ENCODE results near the gene DAB1. TPM values are rescaled to one million over a fixed set of nuclear protein-coding genes. Genes with fewer than 3 reads are reported as not detected.

The DAB1 gene
- total and polyA plus RNA-seq, 2 of the 8 experiments (the other 6 are each of a cell fraction or from before 2014, with no cell fraction given): 4.4 to 11.8 TPM

- TF ChIP-seq, protein P1, sequence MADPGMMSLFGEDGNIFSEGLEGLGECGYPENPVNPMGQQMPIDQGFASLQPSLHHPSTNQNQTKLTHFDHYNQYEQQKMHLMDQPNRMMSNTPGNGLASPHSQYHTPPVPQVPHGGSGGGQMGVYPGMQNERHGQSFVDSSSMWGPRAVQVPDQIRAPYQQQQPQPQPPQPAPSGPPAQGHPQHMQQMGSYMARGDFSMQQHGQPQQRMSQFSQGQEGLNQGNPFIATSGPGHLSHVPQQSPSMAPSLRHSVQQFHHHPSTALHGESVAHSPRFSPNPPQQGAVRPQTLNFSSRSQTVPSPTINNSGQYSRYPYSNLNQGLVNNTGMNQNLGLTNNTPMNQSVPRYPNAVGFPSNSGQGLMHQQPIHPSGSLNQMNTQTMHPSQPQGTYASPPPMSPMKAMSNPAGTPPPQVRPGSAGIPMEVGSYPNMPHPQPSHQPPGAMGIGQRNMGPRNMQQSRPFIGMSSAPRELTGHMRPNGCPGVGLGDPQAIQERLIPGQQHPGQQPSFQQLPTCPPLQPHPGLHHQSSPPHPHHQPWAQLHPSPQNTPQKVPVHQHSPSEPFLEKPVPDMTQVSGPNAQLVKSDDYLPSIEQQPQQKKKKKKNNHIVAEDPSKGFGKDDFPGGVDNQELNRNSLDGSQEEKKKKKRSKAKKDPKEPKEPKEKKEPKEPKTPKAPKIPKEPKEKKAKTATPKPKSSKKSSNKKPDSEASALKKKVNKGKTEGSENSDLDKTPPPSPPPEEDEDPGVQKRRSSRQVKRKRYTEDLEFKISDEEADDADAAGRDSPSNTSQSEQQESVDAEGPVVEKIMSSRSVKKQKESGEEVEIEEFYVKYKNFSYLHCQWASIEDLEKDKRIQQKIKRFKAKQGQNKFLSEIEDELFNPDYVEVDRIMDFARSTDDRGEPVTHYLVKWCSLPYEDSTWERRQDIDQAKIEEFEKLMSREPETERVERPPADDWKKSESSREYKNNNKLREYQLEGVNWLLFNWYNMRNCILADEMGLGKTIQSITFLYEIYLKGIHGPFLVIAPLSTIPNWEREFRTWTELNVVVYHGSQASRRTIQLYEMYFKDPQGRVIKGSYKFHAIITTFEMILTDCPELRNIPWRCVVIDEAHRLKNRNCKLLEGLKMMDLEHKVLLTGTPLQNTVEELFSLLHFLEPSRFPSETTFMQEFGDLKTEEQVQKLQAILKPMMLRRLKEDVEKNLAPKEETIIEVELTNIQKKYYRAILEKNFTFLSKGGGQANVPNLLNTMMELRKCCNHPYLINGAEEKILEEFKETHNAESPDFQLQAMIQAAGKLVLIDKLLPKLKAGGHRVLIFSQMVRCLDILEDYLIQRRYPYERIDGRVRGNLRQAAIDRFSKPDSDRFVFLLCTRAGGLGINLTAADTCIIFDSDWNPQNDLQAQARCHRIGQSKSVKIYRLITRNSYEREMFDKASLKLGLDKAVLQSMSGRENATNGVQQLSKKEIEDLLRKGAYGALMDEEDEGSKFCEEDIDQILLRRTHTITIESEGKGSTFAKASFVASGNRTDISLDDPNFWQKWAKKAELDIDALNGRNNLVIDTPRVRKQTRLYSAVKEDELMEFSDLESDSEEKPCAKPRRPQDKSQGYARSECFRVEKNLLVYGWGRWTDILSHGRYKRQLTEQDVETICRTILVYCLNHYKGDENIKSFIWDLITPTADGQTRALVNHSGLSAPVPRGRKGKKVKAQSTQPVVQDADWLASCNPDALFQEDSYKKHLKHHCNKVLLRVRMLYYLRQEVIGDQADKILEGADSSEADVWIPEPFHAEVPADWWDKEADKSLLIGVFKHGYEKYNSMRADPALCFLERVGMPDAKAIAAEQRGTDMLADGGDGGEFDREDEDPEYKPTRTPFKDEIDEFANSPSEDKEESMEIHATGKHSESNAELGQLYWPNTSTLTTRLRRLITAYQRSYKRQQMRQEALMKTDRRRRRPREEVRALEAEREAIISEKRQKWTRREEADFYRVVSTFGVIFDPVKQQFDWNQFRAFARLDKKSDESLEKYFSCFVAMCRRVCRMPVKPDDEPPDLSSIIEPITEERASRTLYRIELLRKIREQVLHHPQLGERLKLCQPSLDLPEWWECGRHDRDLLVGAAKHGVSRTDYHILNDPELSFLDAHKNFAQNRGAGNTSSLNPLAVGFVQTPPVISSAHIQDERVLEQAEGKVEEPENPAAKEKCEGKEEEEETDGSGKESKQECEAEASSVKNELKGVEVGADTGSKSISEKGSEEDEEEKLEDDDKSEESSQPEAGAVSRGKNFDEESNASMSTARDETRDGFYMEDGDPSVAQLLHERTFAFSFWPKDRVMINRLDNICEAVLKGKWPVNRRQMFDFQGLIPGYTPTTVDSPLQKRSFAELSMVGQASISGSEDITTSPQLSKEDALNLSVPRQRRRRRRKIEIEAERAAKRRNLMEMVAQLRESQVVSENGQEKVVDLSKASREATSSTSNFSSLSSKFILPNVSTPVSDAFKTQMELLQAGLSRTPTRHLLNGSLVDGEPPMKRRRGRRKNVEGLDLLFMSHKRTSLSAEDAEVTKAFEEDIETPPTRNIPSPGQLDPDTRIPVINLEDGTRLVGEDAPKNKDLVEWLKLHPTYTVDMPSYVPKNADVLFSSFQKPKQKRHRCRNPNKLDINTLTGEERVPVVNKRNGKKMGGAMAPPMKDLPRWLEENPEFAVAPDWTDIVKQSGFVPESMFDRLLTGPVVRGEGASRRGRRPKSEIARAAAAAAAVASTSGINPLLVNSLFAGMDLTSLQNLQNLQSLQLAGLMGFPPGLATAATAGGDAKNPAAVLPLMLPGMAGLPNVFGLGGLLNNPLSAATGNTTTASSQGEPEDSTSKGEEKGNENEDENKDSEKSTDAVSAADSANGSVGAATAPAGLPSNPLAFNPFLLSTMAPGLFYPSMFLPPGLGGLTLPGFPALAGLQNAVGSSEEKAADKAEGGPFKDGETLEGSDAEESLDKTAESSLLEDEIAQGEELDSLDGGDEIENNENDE (IDR thresholded peaks at IDR 0.05; ENCODE audit: insufficient replicate concordance, low read length): no peak
- no peak for TF ChIP-seq BCL11A (IDR thresholded peaks at IDR 0.05; ENCODE audit: low read depth in 2 of 2, low read length in 2 of 2)
- TF ChIP-seq TEAD4 (IDR thresholded peaks at IDR 0.05; ENCODE audit: low read depth, low read length): no peak
These were observed 228.4 kb downstream of the DAB1 start (continued) for GRCh38 chr1:57195436-57195941.

Measured in H1 (cell line).